OCI-LY1 (cell line): ENCODE results near the gene COL25A1.

Experiments used
- CTCF ChIP-seq: fragments of 200-600 bp; sonication (generic), shearing (Covaris generic); IDR thresholded peaks from 2 replicates; pipeline ENCODE4 v1.5.1; 2017; ENCODE audit warnings: mild to moderate bottlenecking, antibody characterized with exemption, low read length, moderate library complexity, mixed read lengths
- EZH2 ChIP-seq: fragments of 200-600 bp; sonication (generic), shearing (Covaris generic); IDR thresholded peaks from 2 replicates; pipeline ENCODE4 v1.8.0; 2017; ENCODE audit warnings: borderline replicate concordance, mixed run types, mild to moderate bottlenecking, antibody characterized with exemption, low read length, moderate library complexity, mixed read lengths

- TF ChIP-seq EZH2, result no peak
- no peak for TF ChIP-seq CTCF
Observed at GRCh38 chr4:108988464-108989195, 313.8 kb downstream of the COL25A1 start.
